Stomach (tissue), 4 donors: Measurements from ENCODE around the gene PFDN2.

Experiments used
- CTCF ChIP-seq, 7 experiments: fragments of 450-650 bp in 4 of 7; fragments of 200-600 bp in 3 of 7; sonication (generic) in 3 of 7; IDR thresholded peaks; one replicate each; pipeline ENCODE4 v1.5.1; 2016 to 2019; ENCODE audit warnings: antibody characterized with exemption in 7 of 7, control low read depth in 2 of 7, mild to moderate bottlenecking in 1 of 7
- EP300 ChIP-seq: sonication (generic); formaldehyde crosslinking; IDR thresholded peaks from one replicate; pipeline ENCODE4 v1.6.1; 2017; ENCODE audit warnings: antibody characterized with exemption
- POLR2A ChIP-seq, 4 donors: fragments of 450-650 bp; IDR thresholded peaks; one replicate each; pipeline ENCODE4 v1.6.1; 2016; ENCODE audit warnings: antibody characterized with exemption in 4 of 4, control low read depth in 2 of 4, mild to moderate bottlenecking in 1 of 4, moderate library complexity in 1 of 4

GRCh38 chr1:161066694-161067093 lies 51.1 kb downstream of the PFDN2 start:
- no peak for TF ChIP-seq CTCF (IDR thresholded peaks at IDR 0.05)
- TF ChIP-seq POLR2A (IDR thresholded peaks at IDR 0.05): no peak
- no peak for TF ChIP-seq EP300
